22Rv1 (cell line): ENCODE measurements around the gene NCR2.

ENCODE experiments used
- CTCF ChIP-seq: fragments of 450-650 bp; IDR thresholded peaks from 2 replicates; pipeline ENCODE4 v1.5.1; 2017; ENCODE audit warnings: mild to moderate bottlenecking
- ZFX ChIP-seq: fragments of 450-650 bp; IDR thresholded peaks from 2 replicates; pipeline ENCODE4 v1.6.1; 2017; ENCODE audit warnings: antibody characterized with exemption, borderline replicate concordance

DNA sequence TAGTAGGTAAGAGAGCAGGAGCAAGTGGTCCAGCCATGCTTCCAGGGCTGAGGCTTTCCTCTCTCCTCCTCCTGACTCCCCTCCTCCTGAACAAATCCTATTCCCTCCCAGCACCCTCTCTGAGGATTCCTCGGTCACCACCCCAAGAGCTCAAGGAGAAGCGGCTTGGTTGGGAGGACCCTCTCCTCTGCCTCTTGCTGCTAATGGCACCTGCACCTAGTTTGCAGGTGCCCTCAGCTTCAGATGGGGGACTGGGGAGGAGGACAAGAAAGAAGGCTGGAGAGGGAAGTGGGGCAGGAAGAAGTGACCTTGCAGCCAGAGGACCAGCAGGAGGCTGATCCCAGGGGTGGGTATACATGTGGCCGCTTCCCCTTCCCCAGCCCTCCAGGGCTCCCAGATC, 17.5 kb downstream of the NCR2 start:
- TF ChIP-seq CTCF (no peak), ZFX (no peak)
